CD4-positive, alpha-beta memory T cell (primary cell): ENCODE measurements around the gene TCFL5. TPM values are rescaled to one million over a fixed set of nuclear protein-coding genes. Genes with fewer than 3 reads are reported as not detected.

Experiments
- CTCF ChIA-PET: fragments of 350-600 bp; sonication (Branson Sonifier 250); formaldehyde crosslinking; loops from one replicate; lab custom pipeline; 2021; ENCODE audit warnings: inconsistent platforms; ENCODE audit not compliant: partially characterized antibody; lab: Charles Lee
- POLR2A ChIA-PET: fragments of 350-600 bp; sonication (Branson Sonifier 250); formaldehyde crosslinking; loops from one replicate; lab custom pipeline; 2021; ENCODE audit not compliant: partially characterized antibody; lab: Charles Lee
- DNase-seq, 5 donors: peaks; one replicate each; pipeline versions ENCODE4 v3.0.0 to v3.0.0-alpha.2; 2020 to 2022; ENCODE audit warnings: mixed read lengths in 1 of 5
- H3K27ac ChIP-seq: one replicate; pipeline ENCODE4 v1.7.0; 2013; ENCODE audit warnings: low read depth, low read length
- H3K27me3 ChIP-seq: 2 replicates; pipeline ENCODE4 v1.7.0; 2013; ENCODE audit warnings: mild to moderate bottlenecking, low read length, moderate library complexity; ENCODE audit not compliant: insufficient read depth
- H3K36me3 ChIP-seq: 2 replicates; pipeline ENCODE4 v1.7.0; 2013; ENCODE audit warnings: mild to moderate bottlenecking, low read length, moderate library complexity; ENCODE audit not compliant: insufficient read depth
- H3K4me1 ChIP-seq: 2 replicates; pipeline ENCODE4 v1.7.0; 2013; ENCODE audit warnings: mild to moderate bottlenecking, low read length, moderate library complexity; ENCODE audit not compliant: insufficient read depth
- H3K4me3 ChIP-seq, 2 donors: one replicate each; pipeline ENCODE4 v1.7.0; 2013; ENCODE audit warnings: low read length in 2 of 2, mild to moderate bottlenecking in 1 of 2
- H3K9me3 ChIP-seq, 2 donors: one replicate each; pipeline ENCODE4 v1.7.0; 2013; ENCODE audit warnings: low read length in 2 of 2, control low read depth in 1 of 2; ENCODE audit not compliant: control insufficient read depth in 1 of 2
- H3K27ac Mint-ChIP-seq, 7 donors: one replicate each; pipeline ENCODE4 v1.8.0; 2020 to 2021; ENCODE audit warnings: mixed read lengths in 7 of 7, mild to moderate bottlenecking in 6 of 7, inconsistent platforms in 3 of 7, moderate library complexity in 3 of 7
- H3K27me3 Mint-ChIP-seq, 2 donors: one replicate each; pipeline ENCODE4 v1.8.0; 2020 to 2021; ENCODE audit warnings: mixed read lengths in 2 of 2
- H3K36me3 Mint-ChIP-seq, 2 donors: one replicate each; pipeline ENCODE4 v1.8.0; 2020 to 2021; ENCODE audit warnings: mixed read lengths in 2 of 2, inconsistent platforms in 1 of 2, mild to moderate bottlenecking in 1 of 2
- H3K4me1 Mint-ChIP-seq, 4 donors: one replicate each; pipeline ENCODE4 v1.8.0; 2020 to 2021; ENCODE audit warnings: mixed read lengths in 4 of 4, mild to moderate bottlenecking in 1 of 4
- H3K4me3 Mint-ChIP-seq, 8 donors: one replicate each; pipeline ENCODE4 v1.8.0; 2020 to 2021; ENCODE audit warnings: mixed read lengths in 8 of 8, mild to moderate bottlenecking in 7 of 8, moderate library complexity in 6 of 8, inconsistent platforms in 3 of 8
- H3K9me3 Mint-ChIP-seq, 8 donors: one replicate each; pipeline ENCODE4 v1.8.0; 2020 to 2021; ENCODE audit warnings: mixed read lengths in 8 of 8, mild to moderate bottlenecking in 5 of 8, inconsistent platforms in 3 of 8, moderate library complexity in 1 of 8
- intact Hi-C: fragments of 100-400 bp; cut with micrococcal nuclease; formaldehyde crosslinking; loops from one replicate; pipeline ENCODE4 v1.15.1; 2023
- polyA plus RNA-seq, 2 donors: library from polyadenylated mRNA; unstranded; fragments of 300-500 nt; fragmentation: Illumina TruSeq; gene quantifications; one replicate each; pipeline ENCODE4 v1.2.3, GENCODE V29; 2021
- total RNA-seq, 2 experiments: library from RNA; stranded (reverse); gene quantifications; one replicate each; pipeline ENCODE4 v1.2.3, GENCODE V29; 2021

Gene TCFL5
- total and polyA plus RNA-seq, 4 experiments from 2014 or later: 0.52 to 10.3 (median 6.2) TPM

DNA sequence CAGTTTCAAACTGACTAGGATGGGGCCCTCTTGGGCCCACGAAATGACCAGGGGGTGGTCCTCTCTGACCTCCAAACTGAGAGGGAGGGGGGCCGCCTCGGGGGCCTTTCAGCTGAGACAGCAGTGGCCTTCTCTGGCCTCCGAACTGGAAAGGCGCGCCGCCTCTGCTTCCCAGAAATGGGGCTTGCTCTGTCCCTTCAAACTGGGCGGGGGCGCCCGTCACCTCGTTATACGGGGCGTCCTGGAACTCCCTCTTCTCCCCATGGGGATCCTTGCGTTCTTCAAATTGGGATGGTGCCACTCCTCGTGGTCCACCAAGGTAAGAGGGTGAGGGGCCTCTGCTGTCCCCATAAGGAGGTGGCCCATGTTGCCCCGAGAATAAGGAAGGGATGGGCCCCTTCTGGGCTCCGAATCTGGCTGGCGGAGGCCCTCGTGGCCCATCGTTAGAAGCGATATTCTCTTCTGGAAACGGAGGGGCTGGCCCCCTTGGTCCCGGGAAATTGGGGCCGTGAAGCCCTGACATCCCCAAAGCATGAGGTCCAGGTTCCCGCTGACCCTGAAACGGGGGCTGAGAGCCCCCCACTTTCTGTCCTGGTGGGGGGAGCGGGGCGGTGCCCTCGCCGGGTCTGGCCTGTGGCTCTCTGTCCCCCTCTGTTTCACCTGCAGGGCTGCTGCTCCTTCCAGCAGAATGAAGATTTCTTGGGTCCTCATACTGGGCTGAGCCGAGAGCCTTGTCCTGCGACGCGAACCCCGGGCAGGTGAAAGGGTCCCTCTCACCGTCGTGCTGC, 18.7 kb upstream of the TCFL5 start:
- H3K9me3 Mint-ChIP-seq: no peaks in the 10 kb centered on the region
- H3K36me3 Mint-ChIP-seq: peaks cover 5 to 10% of the 10 kb centered on the region in 2 donors
- Histone ChIP-seq H3K27me3 (no peaks in the 10 kb centered on the region), H3K4me3 (no peak overlapping the region), H3K36me3 (no peaks in the 10 kb centered on the region), H3K9me3 (no peaks in the 10 kb centered on the region), H3K27ac (no peak overlapping the region), H3K4me1 (no peaks in the 10 kb centered on the region)
- POLR2A ChIA-PET: no interaction called here
- CTCF ChIA-PET: no interaction called here
- H3K4me3 Mint-ChIP-seq: no peak overlapping the region
- intact Hi-C loops: no loop called here
- H3K27ac Mint-ChIP-seq: no peak overlapping the region
- H3K27me3 Mint-ChIP-seq: no peaks in the 10 kb centered on the region
- no peak for DNase-seq
- H3K4me1 Mint-ChIP-seq: peaks cover 0 to 14% (median 1%) of the 10 kb centered on the region in 4 donors

DNA sequence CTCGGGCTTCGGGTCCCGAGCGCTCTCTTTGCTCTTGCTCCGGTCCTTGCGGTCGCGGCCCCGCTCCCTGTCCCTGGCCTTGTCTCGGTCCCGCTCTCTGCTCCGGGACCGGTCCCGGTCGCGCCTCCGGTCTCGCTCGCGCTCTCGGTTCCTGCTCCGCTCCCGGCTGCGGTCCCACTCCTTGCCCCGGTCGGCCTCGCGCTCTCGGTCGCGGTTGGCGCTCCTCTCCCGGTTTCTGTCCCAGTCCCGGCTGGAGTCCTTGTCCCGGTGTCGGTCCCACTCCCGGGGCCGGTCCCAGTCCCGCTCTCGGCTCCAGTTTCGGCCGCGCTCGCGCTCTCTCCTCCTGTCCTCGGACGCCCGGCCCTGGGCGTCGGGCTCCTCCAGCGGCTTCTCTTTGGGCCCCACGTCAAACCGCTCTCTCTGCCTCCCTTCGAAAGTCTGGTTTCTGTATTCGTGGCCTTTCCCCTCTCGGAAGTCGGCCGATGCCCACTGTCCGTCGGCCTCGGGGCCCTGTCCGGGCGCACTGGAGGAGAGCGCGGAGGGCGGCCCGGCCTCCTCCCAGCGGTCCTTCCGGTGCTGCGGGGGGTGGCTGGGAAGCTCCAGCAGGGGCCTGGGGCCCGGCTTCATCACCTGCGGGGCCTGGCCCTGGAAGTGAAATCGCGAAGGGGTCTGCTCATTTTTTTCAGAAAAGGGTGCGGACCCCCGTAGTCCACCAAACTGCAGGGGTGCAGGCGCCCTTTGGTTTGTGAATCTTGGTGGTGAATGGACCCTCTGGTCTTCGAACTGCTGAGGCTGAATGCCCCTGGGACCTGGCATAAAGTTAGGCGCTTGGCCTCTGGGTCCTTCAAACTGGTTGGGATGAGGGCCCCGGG, 17.9 kb upstream of the TCFL5 start:
- no peaks in the 10 kb centered on the region for H3K36me3 ChIP-seq
- CTCF ChIA-PET: interaction anchor here (1.2 kb wide), 1 partner anchor 15 kb away, joined by 3 read pairs; no protein-coding TSS in a partner anchor
- no peak for DNase-seq
- intact Hi-C loops: no loop called here
- no peaks in the 10 kb centered on the region for H3K9me3 ChIP-seq
- Mint-ChIP-seq H3K9me3 (no peaks in the 10 kb centered on the region), H3K4me1 (peaks cover 2 to 18% (median 5%) of the 10 kb centered on the region in 4 donors), H3K36me3 (peaks cover 5 to 10% of the 10 kb centered on the region in 2 donors), H3K27me3 (no peaks in the 10 kb centered on the region), H3K27ac (no peak overlapping the region), H3K4me3 (no peak overlapping the region)
- no peak overlapping the region for H3K4me3 ChIP-seq
- POLR2A ChIA-PET: no interaction called here
- H3K27me3 ChIP-seq: no peaks in the 10 kb centered on the region
- no peaks in the 10 kb centered on the region for H3K4me1 ChIP-seq
- H3K27ac ChIP-seq: no peak overlapping the region

DNA sequence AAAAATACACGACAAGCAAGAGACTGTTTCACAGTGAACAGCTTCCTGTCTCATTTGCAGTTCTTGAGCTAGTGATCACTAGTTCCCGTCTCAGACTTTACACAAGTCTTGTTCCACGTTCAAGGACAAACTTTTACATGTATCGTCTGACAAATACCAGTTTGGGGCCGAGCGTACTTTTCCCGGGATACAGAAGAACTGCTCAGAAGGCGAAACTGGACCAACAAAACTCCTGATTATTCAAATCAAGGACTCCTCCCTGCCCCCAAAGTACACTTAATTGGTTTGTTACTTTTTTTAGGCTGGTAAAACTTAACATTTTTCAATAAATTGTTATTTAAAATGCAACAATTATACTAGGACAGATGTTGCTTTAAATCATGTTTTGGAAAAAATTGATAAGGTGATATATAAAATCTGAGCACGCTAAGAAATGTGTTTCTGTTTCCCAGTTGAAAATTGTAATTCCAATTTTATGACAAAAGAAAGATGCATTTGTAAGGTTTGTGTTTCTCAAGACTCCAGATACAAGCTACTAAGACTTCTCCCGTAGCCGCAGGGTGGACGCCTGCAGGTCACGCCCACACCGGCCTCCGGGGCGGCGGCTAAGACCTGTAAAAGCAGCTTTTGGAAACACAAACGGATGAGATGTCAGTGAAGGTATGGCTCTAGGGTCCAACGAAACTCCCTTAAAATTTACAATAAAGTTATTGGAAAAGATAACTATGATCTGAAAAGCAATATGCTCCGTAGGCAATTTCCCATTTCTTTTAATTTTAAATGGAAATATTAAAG, 16.8 kb upstream of the TCFL5 start:
- no peaks in the 10 kb centered on the region for H3K36me3 ChIP-seq
- no peaks in the 10 kb centered on the region for H3K27me3 ChIP-seq
- Mint-ChIP-seq H3K4me3 (no peak overlapping the region), H3K27ac (no peak overlapping the region), H3K9me3 (no peaks in the 10 kb centered on the region), H3K27me3 (peaks cover 0 to 3% of the 10 kb centered on the region in 2 donors), H3K4me1 (peaks cover 9 to 28% (median 14%) of the 10 kb centered on the region in 4 donors), H3K36me3 (peaks cover 5 to 10% of the 10 kb centered on the region in 2 donors)
- no peaks in the 10 kb centered on the region for H3K9me3 ChIP-seq
- H3K4me1 ChIP-seq: peaks cover 5% of the 10 kb centered on the region
- intact Hi-C loops: no loop called here
- H3K27ac ChIP-seq: no peak overlapping the region
- no peak overlapping the region for H3K4me3 ChIP-seq
- ChIA-PET POLR2A (no interaction called here), CTCF (interaction anchor here (1.2 kb wide), 1 partner anchor 16 kb away, joined by 3 read pairs; no protein-coding TSS in a partner anchor)
- DNase-seq: no peak

DNA sequence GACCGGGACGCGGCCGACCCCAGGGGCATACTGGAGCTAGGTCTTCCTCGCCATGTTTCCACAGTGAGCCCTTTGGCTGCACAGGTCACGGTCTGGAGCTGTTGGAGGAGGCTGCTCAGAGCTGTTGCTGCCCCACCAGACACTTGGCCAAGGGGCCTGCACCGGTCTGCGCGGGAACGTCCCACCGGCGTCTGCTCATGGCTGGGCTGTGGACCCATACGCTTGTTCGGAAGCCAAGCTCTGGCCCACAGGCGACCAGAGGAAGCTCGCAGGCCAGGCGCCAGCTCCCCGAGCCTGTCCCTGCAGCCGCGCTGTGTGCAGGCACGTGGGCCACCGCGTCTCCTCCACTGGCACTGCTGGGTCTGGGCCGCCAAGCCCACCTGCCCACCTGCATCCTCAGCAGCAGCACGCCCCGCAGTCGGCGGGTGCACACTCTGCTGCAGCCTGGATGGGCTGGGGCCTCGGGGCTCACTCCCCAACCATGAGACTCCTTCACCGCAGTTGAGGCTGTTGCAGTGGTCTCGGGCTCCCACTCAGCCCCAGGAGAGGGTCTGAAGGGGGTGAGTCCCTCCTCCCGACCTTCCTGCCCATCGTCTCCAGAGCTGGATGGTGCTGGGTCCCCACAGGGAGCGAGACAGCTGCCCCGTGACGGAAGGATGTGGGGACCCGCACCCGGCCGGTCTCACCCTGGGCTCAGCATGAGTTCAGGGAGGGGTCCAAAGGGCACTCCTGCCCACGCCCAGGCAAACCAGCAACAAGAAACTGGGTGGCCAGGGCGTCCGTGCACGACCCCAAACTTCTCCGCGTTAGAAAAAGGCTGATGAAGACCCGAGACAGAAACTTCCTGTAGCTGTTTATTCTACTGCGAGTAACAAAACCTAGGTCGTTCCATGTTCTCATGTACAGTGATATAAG, 15.5 kb upstream of the TCFL5 start:
- POLR2A ChIA-PET: interaction anchor here (0.7 kb wide), 1 partner anchor 22 kb away, joined by 3 read pairs; no protein-coding TSS in a partner anchor
- intact Hi-C loops: no loop called here
- Histone ChIP-seq H3K4me3 (no peak overlapping the region), H3K4me1 (peaks cover 5% of the 10 kb centered on the region), H3K27me3 (no peaks in the 10 kb centered on the region), H3K27ac (no peak overlapping the region), H3K9me3 (no peaks in the 10 kb centered on the region), H3K36me3 (no peaks in the 10 kb centered on the region)
- CTCF ChIA-PET: no interaction called here
- no peak overlapping the region for H3K27ac Mint-ChIP-seq
- H3K4me3 Mint-ChIP-seq: no peak overlapping the region
- H3K36me3 Mint-ChIP-seq: peaks cover 5 to 9% of the 10 kb centered on the region in 2 donors
- H3K9me3 Mint-ChIP-seq: no peaks in the 10 kb centered on the region
- H3K27me3 Mint-ChIP-seq: peaks cover 0 to 3% of the 10 kb centered on the region in 2 donors
- no peak for DNase-seq
- peaks cover 9 to 33% (median 17%) of the 10 kb centered on the region in 4 donors for H3K4me1 Mint-ChIP-seq

DNA sequence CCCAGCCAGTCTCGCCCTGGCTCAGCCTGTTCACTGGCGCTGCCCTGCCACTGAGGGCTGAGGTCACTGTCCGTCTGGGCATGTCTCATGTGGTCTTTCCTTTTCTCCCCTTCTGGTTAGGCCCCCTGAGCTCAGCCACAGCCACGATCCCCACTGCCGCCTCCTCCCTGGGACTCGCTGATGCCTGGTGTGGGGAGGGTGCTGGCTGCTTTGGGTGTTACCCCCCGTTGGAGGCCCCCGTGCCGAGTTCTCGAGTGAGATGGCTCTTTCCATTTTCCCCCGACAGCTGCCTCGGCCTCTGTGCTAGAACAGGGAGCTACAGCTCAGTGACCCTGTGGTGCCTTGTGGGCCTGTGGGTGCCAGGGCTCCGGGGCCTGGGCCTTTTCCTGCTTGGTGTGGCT, 14.9 kb upstream of the TCFL5 start:
- intact Hi-C loops: no loop called here
- peaks cover 0 to 3% of the 10 kb centered on the region in 2 donors for H3K27me3 Mint-ChIP-seq
- ChIA-PET CTCF (no interaction called here), POLR2A (no interaction called here)
- Histone ChIP-seq H3K27ac (no peak overlapping the region), H3K36me3 (no peaks in the 10 kb centered on the region), H3K4me1 (peaks cover 5% of the 10 kb centered on the region), H3K27me3 (no peaks in the 10 kb centered on the region), H3K4me3 (no peak overlapping the region), H3K9me3 (no peaks in the 10 kb centered on the region)
- no peaks in the 10 kb centered on the region for H3K9me3 Mint-ChIP-seq
- peaks cover 9 to 30% (median 17%) of the 10 kb centered on the region in 4 donors for H3K4me1 Mint-ChIP-seq
- H3K27ac Mint-ChIP-seq: peak overlapping the region in 1 of 7 donors; percentile 65
- peaks cover 3 to 4% of the 10 kb centered on the region in 2 donors for H3K36me3 Mint-ChIP-seq
- H3K4me3 Mint-ChIP-seq: no peak overlapping the region
- DNase-seq: no peak
